ENCODE data around the gene MKNK2.

- no peak for TF ChIP-seq POLR2A (IDR thresholded peaks at IDR 0.05; ENCODE audit: low read length)
- TF ChIP-seq GATA1 (IDR thresholded peaks at IDR 0.05; ENCODE audit: low read depth, low read length), result no peak
Observed at GRCh38 chr19:2099937-2100718, 49.1 kb upstream of the MKNK2 start.
